SK-N-SH (cell line): ENCODE measurements around the gene ABHD16A. TPM values are rescaled to one million over a fixed set of nuclear protein-coding genes. Genes with fewer than 3 reads are reported as not detected.
A peak's percentile ranks its signal among the peaks of the same experiment; 100 is the strongest.

Experiments used
- CTCF ChIA-PET: fragments of 300-600, 350-600 bp; formaldehyde crosslinking; extraction: SDS; loops from one replicate; lab custom pipeline; 2021; lab: Yijun Ruan, JAX
- POLR2A ChIA-PET: fragments of 350-600 bp; sonication (Branson Sonifier 250); formaldehyde crosslinking; extraction: SDS; loops from one replicate; lab custom pipeline; 2020; ENCODE audit warnings: antibody characterized with exemption, inconsistent platforms; lab: Yijun Ruan, JAX
- DNase-seq: peaks from one replicate; pipeline ENCODE4 v3.0.0; 2012
- H2AFZ ChIP-seq: fragments of 200-600 bp; sonication (generic); 2 replicates; pipeline ENCODE4 v1.8.1; 2016; ENCODE audit warnings: antibody characterized with exemption, mild to moderate bottlenecking, low read depth
- H3F3A ChIP-seq: fragments of 200-600 bp; sonication (generic); replicated peaks from 2 replicates; pipeline ENCODE3; 2016; ENCODE audit warnings: antibody characterized with exemption, mild to moderate bottlenecking; ENCODE audit not compliant: insufficient read depth
- H3K27ac ChIP-seq, 2 experiments: fragments of 200-500 bp in 1 of 2; fragments of 200-600 bp in 1 of 2; sonication (Bioruptor generic) in 1 of 2; sonication (generic), shearing (Covaris generic) in 1 of 2; 2 replicates each; pipeline versions ENCODE4 v1.5.1 to v1.6.1; 2014 to 2016; ENCODE audit warnings: low read depth in 2 of 2, inconsistent platforms in 1 of 2, low read length in 1 of 2, mild to moderate bottlenecking in 1 of 2, mixed read lengths in 1 of 2
- H3K27me3 ChIP-seq: fragments of 200-600 bp; sonication (generic), shearing (Covaris generic); 2 replicates; pipeline ENCODE4 v1.6.1; 2016; ENCODE audit warnings: mixed run types; ENCODE audit not compliant: insufficient read depth
- H3K36me3 ChIP-seq, 2 experiments: fragments of 200-500 bp in 1 of 2; fragments of 200-600 bp in 1 of 2; sonication (Bioruptor generic) in 1 of 2; sonication (generic) in 1 of 2; replicated peaks in 1 of 2; 2 replicates each; pipeline versions ENCODE3 to v1.5.1; 2014 to 2016; ENCODE audit warnings: low read length in 1 of 2, mild to moderate bottlenecking in 1 of 2; ENCODE audit not compliant: insufficient read depth in 2 of 2, control insufficient read depth in 1 of 2
- H3K4me1 ChIP-seq, 2 experiments: fragments of 200-500 bp in 1 of 2; fragments of 200-600 bp in 1 of 2; sonication (Bioruptor generic) in 1 of 2; sonication (generic), shearing (Covaris generic) in 1 of 2; 2 replicates each; pipeline versions ENCODE4 v1.5.1 to v1.6.1; 2014 to 2016; ENCODE audit warnings: low read depth in 1 of 2, low read length in 1 of 2, mixed run types in 1 of 2; ENCODE audit not compliant: insufficient read depth in 2 of 2, control insufficient read depth in 1 of 2
- H3K4me2 ChIP-seq: fragments of 200-600 bp; sonication (generic), shearing (Covaris generic); 2 replicates; pipeline ENCODE4 v1.6.1; 2017; ENCODE audit warnings: mixed run types
- H3K4me3 ChIP-seq, 2 experiments: fragments of 200-500 bp in 1 of 2; fragments of 200-600 bp in 1 of 2; sonication (Bioruptor generic) in 1 of 2; sonication (generic), shearing (Covaris generic) in 1 of 2; 2 replicates each; pipeline versions ENCODE4 v1.5.1 to v1.8.1; 2014 to 2016; ENCODE audit warnings: low read depth in 2 of 2, inconsistent platforms in 1 of 2, low read length in 1 of 2, mild to moderate bottlenecking in 1 of 2, mixed read lengths in 1 of 2, moderate library complexity in 1 of 2
- H3K79me2 ChIP-seq: fragments of 200-600 bp; sonication (generic); 2 replicates; pipeline ENCODE4 v1.8.1; 2017; ENCODE audit warnings: mild to moderate bottlenecking; ENCODE audit not compliant: insufficient read depth
- H3K9ac ChIP-seq: fragments of 200-600 bp; sonication (generic); 2 replicates; pipeline ENCODE4 v1.6.1; 2017; ENCODE audit warnings: mixed run types
- H3K9me2 ChIP-seq: fragments of 200-600 bp; sonication (generic); 2 replicates; pipeline ENCODE4 v1.6.1; 2017; ENCODE audit warnings: mixed run types
- H3K9me3 ChIP-seq: fragments of 200-600 bp; sonication (generic); 2 replicates; pipeline ENCODE4 v1.6.1; 2017; ENCODE audit warnings: mixed run types, mild to moderate bottlenecking, moderate library complexity
- H4K20me1 ChIP-seq: fragments of 200-600 bp; sonication (generic); 2 replicates; pipeline ENCODE4 v1.6.1; 2017; ENCODE audit warnings: mild to moderate bottlenecking, mixed run types; ENCODE audit not compliant: insufficient read depth
- FOSL2 ChIP-seq: IDR thresholded peaks from 2 replicates; pipeline ENCODE4 v1.4.0; 2012; ENCODE audit warnings: low read depth, mild to moderate bottlenecking, moderate library complexity, borderline replicate concordance
- JUND ChIP-seq: IDR thresholded peaks from 2 replicates; pipeline ENCODE4 v1.4.0; 2012
- NFIC ChIP-seq: IDR thresholded peaks from 2 replicates; pipeline ENCODE4 v1.4.0; 2012; ENCODE audit warnings: borderline replicate concordance
- POLR2AphosphoS5 ChIP-seq: IDR thresholded peaks from 2 replicates; pipeline ENCODE4 v1.6.1; 2012; ENCODE audit warnings: low read depth, low read length
- RCOR1 ChIP-seq: fragments of 150-350 bp; IDR thresholded peaks from 2 replicates; pipeline ENCODE4 v1.6.1; 2017; ENCODE audit warnings: antibody characterized with exemption, low read length
- RFX5 ChIP-seq: IDR thresholded peaks from 2 replicates; pipeline ENCODE4 v1.6.1; 2012; ENCODE audit warnings: mild to moderate bottlenecking, improper control_type of control experiment, low read length
- TCF12 ChIP-seq: IDR thresholded peaks from 2 replicates; pipeline ENCODE4 v1.4.0; 2012
- WGBS: methylation state at CpG from one replicate; pipeline ENCODE4 v1.1.6; 2017; ENCODE audit warnings: low lambda C conversion rate; 5-methylcytosine and 5-hydroxymethylcytosine counted together
- polyA plus RNA-seq, 3 experiments: library from polyadenylated mRNA; depleted of rRNA; stranded (reverse); fragments of >200 nt; gene quantifications; 2 replicates each; pipeline ENCODE4 v1.2.3, GENCODE V29; 2012
- TF ChIP-seq, protein P1 (sequence below): IDR thresholded peaks from 2 replicates; pipeline ENCODE4; 2012
- TF ChIP-seq, protein P2 (sequence below): IDR thresholded peaks from 2 replicates; pipeline ENCODE4 v1.6.1; 2012; ENCODE audit warnings: mild to moderate bottlenecking, low read depth, low read length, moderate library complexity

Gene ABHD16A
- polyA plus RNA-seq, 1 of the 3 experiments (the other 2 are of a cell fraction), result 49.3 TPM

DNA sequence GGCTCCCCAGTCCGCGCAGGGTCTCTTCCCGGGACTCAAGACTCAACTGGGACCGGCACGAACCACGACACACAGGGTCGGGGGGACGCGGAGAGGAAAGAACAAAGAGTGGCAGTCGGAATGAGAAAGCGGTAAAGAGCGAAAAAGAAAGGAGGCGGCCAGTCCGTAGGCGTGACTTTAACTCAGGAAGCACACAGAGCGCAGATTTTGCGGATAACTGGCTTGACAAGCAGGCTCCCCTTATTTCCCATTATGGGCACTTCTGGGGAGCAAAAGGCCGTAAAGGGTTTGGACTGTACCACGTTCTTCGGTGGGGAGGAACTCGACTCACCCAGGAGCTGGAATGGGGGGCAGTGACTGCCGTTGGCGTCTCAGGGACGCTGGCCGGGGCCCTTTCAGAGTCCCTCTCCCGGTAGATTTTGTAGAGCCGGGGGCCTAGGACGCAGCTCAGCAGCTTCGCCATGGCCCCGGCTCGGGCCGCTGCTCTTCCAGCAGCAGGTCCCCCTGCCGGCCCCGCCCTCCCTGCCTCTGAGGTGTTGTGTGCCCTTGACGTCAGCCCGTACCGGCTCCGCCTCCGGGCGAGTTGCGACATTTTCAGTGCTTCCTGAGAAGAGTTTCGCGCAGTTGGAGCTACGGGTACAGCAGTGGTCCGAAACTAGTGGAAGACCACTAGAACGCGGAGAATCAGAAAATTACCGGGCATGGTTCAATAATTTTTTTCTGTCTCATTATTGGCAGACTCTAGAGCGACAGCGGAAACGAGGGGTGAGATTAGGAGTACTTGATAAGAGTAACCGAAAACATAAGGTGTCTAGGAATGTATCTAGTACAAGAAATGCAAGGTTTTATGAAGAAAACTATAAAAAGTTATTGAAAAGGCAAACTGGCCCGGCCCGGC, at the start of gene ABHD16A (continued):
- TF ChIP-seq, protein P1, sequence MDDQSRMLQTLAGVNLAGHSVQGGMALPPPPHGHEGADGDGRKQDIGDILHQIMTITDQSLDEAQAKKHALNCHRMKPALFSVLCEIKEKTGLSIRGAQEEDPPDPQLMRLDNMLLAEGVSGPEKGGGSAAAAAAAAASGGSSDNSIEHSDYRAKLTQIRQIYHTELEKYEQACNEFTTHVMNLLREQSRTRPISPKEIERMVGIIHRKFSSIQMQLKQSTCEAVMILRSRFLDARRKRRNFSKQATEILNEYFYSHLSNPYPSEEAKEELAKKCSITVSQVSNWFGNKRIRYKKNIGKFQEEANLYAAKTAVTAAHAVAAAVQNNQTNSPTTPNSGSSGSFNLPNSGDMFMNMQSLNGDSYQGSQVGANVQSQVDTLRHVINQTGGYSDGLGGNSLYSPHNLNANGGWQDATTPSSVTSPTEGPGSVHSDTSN, result no peak; the same call in 1 of the 2 replicates

DNA sequence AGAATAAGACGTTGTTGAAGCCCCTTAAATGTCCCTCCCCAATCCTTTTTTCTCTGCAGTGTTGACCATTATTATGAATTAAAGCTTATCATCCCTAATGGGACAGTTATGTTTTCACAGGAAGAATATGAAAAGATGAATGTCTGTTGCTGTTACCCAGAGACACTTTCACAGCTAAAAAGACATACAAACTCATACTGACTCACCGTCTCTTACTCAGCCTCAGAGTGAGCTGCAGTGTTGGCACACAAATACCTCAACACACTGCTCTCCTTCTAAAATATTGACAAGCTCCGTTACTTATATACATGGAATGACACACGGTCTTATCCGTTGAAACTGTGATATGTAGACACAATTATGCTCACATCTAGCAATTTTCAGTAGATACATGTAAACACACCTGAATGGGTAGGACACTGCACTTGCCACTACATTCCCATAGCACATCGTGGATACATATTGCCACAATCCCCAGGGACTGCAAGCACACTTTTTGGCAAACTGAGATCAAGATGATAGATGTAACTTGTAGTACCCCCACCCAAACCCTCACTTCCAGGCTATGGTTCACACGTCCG, 49.7 kb upstream of the ABHD16A start:
- H3K4me2 ChIP-seq, result peak overlapping the region; percentile 59
- WGBS, result 34% methylated on average over 8 of the region's 8 CpGs
- H3K9me2 ChIP-seq, result no peaks in the 10 kb centered on the region
- POLR2A ChIA-PET, result no interaction called here
- peaks cover 0 to 6% of the 10 kb centered on the region in 2 experiments for H3K36me3 ChIP-seq
- no peaks in the 10 kb centered on the region for H3K9me3 ChIP-seq
- no peak for DNase-seq
- H3F3A ChIP-seq, result peaks cover 26% of the 10 kb centered on the region
- peak overlapping the region; percentile 55; the same call in 1 of the 2 replicates for H3K9ac ChIP-seq
- TF ChIP-seq, protein P1, result peak; percentile 79
- TF ChIP-seq RCOR1 (no peak), JUND (peak; percentile 75), FOSL2 (peak; percentile 76; the same call in 1 of the 2 replicates), RFX5 (no peak), POLR2AphosphoS5 (peak; percentile 10; the same call in 1 of the 2 replicates), NFIC (0 out of 2 replicates have a peak, but pooled peaks have one; percentile 21), TCF12 (peak; percentile 36; the same call in 1 of the 2 replicates)
- TF ChIP-seq, protein P2, sequence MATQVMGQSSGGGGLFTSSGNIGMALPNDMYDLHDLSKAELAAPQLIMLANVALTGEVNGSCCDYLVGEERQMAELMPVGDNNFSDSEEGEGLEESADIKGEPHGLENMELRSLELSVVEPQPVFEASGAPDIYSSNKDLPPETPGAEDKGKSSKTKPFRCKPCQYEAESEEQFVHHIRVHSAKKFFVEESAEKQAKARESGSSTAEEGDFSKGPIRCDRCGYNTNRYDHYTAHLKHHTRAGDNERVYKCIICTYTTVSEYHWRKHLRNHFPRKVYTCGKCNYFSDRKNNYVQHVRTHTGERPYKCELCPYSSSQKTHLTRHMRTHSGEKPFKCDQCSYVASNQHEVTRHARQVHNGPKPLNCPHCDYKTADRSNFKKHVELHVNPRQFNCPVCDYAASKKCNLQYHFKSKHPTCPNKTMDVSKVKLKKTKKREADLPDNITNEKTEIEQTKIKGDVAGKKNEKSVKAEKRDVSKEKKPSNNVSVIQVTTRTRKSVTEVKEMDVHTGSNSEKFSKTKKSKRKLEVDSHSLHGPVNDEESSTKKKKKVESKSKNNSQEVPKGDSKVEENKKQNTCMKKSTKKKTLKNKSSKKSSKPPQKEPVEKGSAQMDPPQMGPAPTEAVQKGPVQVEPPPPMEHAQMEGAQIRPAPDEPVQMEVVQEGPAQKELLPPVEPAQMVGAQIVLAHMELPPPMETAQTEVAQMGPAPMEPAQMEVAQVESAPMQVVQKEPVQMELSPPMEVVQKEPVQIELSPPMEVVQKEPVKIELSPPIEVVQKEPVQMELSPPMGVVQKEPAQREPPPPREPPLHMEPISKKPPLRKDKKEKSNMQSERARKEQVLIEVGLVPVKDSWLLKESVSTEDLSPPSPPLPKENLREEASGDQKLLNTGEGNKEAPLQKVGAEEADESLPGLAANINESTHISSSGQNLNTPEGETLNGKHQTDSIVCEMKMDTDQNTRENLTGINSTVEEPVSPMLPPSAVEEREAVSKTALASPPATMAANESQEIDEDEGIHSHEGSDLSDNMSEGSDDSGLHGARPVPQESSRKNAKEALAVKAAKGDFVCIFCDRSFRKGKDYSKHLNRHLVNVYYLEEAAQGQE, result no peak
- H3K4me1 ChIP-seq, result 0 out of 4 replicates have a peak, but pooled peaks cover 0 to 3% of the 10 kb centered on the region in 2 experiments
- no peak overlapping the region for H3K4me3 ChIP-seq
- peak overlapping the region in 1 of 2 experiments; percentile 84; a peak in 2 of 4 replicates for H3K27ac ChIP-seq
- no peak overlapping the region for H2AFZ ChIP-seq
- CTCF ChIA-PET, result interaction anchor here (1.0 to 1.4 kb wide), 3 partner anchors 17 to 78 kb away, joined by 3 to 7 read pairs (median 5); no protein-coding TSS in a partner anchor
- no peaks in the 10 kb centered on the region for H3K27me3 ChIP-seq
- H4K20me1 ChIP-seq, result no peaks in the 10 kb centered on the region
- no peaks in the 10 kb centered on the region; the same call in 1 of the 2 replicates for H3K79me2 ChIP-seq
